Measurements from ENCODE around the gene TCERG1L.

The TCERG1L gene

GRCh38 chr10:131128731-131129130 lies 182.8 kb downstream of the TCERG1L start:
- Histone ChIP-seq H3K4me1 (ENCODE audit: insufficient read depth, low read length, poor library complexity, severe bottlenecking) (no peaks in the 10 kb centered on the region), H2AFZ (ENCODE audit: low read length) (no peak overlapping the region), H3K9ac (ENCODE audit: low read depth, low read length, poor library complexity, severe bottlenecking) (no peak overlapping the region), H3K4me3 (ENCODE audit: low read length, poor library complexity, severe bottlenecking) (no peak overlapping the region), H3K4me2 (ENCODE audit: low read depth, low read length, poor library complexity, severe bottlenecking) (no peak overlapping the region), H4K20me1 (ENCODE audit: insufficient read depth, low read length, poor library complexity, severe bottlenecking) (no peaks in the 10 kb centered on the region), H3F3A (ENCODE audit: low read depth) (no peaks in the 10 kb centered on the region), H3K36me3 (ENCODE audit: insufficient read depth, low read length) (no peaks in the 10 kb centered on the region), H3K9me2 (replicated peaks; ENCODE audit: low read depth, low read length) (no peaks in the 10 kb centered on the region), H3K9me3 (ENCODE audit: insufficient read depth, low read depth, low read length) (peaks cover 9% of the 10 kb centered on the region; the same call in 1 of the 2 replicates), H3K27me3 (ENCODE audit: insufficient read depth, low read length, poor library complexity, severe bottlenecking) (no peaks in the 10 kb centered on the region), H3K79me2 (ENCODE audit: insufficient read depth, low read length) (no peaks in the 10 kb centered on the region)
- TF ChIP-seq EZH2phosphoT487 (IDR thresholded peaks at IDR 0.05; ENCODE audit: borderline replicate concordance) (no peak), CTCF (conservative IDR thresholded peaks at IDR 0.05; ENCODE audit: low read length) (no peak)

- H3K9me2 ChIP-seq (replicated peaks; ENCODE audit: low read depth, low read length) = no peaks in the 10 kb centered on the region
- TF ChIP-seq EZH2phosphoT487 (IDR thresholded peaks at IDR 0.05; ENCODE audit: borderline replicate concordance) (no peak), CTCF (conservative IDR thresholded peaks at IDR 0.05; ENCODE audit: low read length) (no peak)
- H3K36me3 ChIP-seq (ENCODE audit: insufficient read depth, low read length) = no peaks in the 10 kb centered on the region
- H3K4me2 ChIP-seq (ENCODE audit: low read depth, low read length, poor library complexity, severe bottlenecking) = no peak overlapping the region
- H4K20me1 ChIP-seq (ENCODE audit: insufficient read depth, low read length, poor library complexity, severe bottlenecking) = no peaks in the 10 kb centered on the region
- no peak overlapping the region for H3K4me3 ChIP-seq (ENCODE audit: low read length, poor library complexity, severe bottlenecking)
- peaks cover 9% of the 10 kb centered on the region; the same call in 1 of the 2 replicates for H3K9me3 ChIP-seq (ENCODE audit: insufficient read depth, low read depth, low read length)
- no peaks in the 10 kb centered on the region for H3F3A ChIP-seq (ENCODE audit: low read depth)
- H2AFZ ChIP-seq (ENCODE audit: low read length) = no peak overlapping the region
- H3K9ac ChIP-seq (ENCODE audit: low read depth, low read length, poor library complexity, severe bottlenecking) = no peak overlapping the region
- H3K79me2 ChIP-seq (ENCODE audit: insufficient read depth, low read length) = no peaks in the 10 kb centered on the region
- no peaks in the 10 kb centered on the region for H3K4me1 ChIP-seq (ENCODE audit: insufficient read depth, low read length, poor library complexity, severe bottlenecking)
- H3K27me3 ChIP-seq (ENCODE audit: insufficient read depth, low read length, poor library complexity, severe bottlenecking) = no peaks in the 10 kb centered on the region
Measured at GRCh38 chr10:131127610-131128009, 183.9 kb downstream of the TCERG1L start.

- Histone ChIP-seq H4K20me1 (ENCODE audit: insufficient read depth, low read length, poor library complexity, severe bottlenecking) (no peaks in the 10 kb centered on the region), H3K9me2 (replicated peaks; ENCODE audit: low read depth, low read length) (no peaks in the 10 kb centered on the region), H3K36me3 (ENCODE audit: insufficient read depth, low read length) (no peaks in the 10 kb centered on the region), H3K27me3 (ENCODE audit: insufficient read depth, low read length, poor library complexity, severe bottlenecking) (no peaks in the 10 kb centered on the region), H2AFZ (ENCODE audit: low read length) (no peak overlapping the region), H3K9me3 (ENCODE audit: insufficient read depth, low read depth, low read length) (peaks cover 12% of the 10 kb centered on the region; the same call in 1 of the 2 replicates), H3K4me3 (ENCODE audit: low read length, poor library complexity, severe bottlenecking) (no peak overlapping the region), H3K4me2 (ENCODE audit: low read depth, low read length, poor library complexity, severe bottlenecking) (no peak overlapping the region), H3K9ac (ENCODE audit: low read depth, low read length, poor library complexity, severe bottlenecking) (no peak overlapping the region), H3K4me1 (ENCODE audit: insufficient read depth, low read length, poor library complexity, severe bottlenecking) (no peaks in the 10 kb centered on the region), H3F3A (ENCODE audit: low read depth) (no peaks in the 10 kb centered on the region), H3K79me2 (ENCODE audit: insufficient read depth, low read length) (no peaks in the 10 kb centered on the region)
- TF ChIP-seq EZH2phosphoT487 (IDR thresholded peaks at IDR 0.05; ENCODE audit: borderline replicate concordance) = no peak
- no peak for TF ChIP-seq CTCF (conservative IDR thresholded peaks at IDR 0.05; ENCODE audit: low read length)
Measured at GRCh38 chr10:131127138-131127589, 184.4 kb downstream of the TCERG1L start.
